ENCODE data around the gene KLHL26. TPM values are rescaled to one million over a fixed set of nuclear protein-coding genes. Genes with fewer than 3 reads are reported as not detected.

The KLHL26 gene
- total and polyA plus RNA-seq, 9 of the 15 experiments (the other 6 are each of a cell fraction or from before 2014, with no cell fraction given): 0.13 to 13.3 (median 1.4) TPM

DNA sequence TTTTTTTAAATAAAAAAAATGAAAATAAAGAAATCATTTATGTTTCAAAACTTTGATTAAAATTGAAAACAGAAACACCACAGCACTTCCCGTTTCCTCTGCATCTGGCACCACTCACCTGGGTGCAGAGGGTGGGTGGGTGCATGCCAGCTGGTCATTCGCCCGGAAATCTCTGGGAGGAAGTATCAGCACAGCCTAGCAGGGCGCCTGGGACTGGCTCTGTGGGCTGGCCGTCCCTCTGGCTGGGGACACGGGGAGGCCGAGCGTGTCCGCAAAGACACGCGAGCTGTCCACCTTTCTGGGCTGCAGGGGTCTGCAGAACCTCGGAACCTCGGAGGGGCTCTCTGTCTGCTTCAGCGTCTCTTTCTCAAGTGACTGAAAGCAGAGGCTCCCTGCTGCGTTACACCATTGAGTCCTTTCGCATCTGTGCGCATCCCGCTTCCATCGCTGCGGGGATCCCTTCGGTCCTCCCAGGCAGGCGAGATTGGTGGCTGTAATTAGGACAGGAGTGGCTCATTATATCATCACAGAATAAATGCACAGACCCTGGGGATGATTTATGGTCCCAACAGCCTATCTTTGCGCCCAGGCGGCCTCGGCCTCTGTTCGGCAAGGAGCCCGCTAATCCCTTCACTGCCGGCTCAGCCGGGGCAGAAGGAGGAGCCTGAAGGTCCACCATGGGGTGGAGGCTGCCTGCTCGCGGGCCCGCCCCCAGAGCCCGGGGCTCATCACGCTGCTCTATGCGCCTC, 63.8 kb downstream of the KLHL26 start (continued):
- TF ChIP-seq, protein P1, sequence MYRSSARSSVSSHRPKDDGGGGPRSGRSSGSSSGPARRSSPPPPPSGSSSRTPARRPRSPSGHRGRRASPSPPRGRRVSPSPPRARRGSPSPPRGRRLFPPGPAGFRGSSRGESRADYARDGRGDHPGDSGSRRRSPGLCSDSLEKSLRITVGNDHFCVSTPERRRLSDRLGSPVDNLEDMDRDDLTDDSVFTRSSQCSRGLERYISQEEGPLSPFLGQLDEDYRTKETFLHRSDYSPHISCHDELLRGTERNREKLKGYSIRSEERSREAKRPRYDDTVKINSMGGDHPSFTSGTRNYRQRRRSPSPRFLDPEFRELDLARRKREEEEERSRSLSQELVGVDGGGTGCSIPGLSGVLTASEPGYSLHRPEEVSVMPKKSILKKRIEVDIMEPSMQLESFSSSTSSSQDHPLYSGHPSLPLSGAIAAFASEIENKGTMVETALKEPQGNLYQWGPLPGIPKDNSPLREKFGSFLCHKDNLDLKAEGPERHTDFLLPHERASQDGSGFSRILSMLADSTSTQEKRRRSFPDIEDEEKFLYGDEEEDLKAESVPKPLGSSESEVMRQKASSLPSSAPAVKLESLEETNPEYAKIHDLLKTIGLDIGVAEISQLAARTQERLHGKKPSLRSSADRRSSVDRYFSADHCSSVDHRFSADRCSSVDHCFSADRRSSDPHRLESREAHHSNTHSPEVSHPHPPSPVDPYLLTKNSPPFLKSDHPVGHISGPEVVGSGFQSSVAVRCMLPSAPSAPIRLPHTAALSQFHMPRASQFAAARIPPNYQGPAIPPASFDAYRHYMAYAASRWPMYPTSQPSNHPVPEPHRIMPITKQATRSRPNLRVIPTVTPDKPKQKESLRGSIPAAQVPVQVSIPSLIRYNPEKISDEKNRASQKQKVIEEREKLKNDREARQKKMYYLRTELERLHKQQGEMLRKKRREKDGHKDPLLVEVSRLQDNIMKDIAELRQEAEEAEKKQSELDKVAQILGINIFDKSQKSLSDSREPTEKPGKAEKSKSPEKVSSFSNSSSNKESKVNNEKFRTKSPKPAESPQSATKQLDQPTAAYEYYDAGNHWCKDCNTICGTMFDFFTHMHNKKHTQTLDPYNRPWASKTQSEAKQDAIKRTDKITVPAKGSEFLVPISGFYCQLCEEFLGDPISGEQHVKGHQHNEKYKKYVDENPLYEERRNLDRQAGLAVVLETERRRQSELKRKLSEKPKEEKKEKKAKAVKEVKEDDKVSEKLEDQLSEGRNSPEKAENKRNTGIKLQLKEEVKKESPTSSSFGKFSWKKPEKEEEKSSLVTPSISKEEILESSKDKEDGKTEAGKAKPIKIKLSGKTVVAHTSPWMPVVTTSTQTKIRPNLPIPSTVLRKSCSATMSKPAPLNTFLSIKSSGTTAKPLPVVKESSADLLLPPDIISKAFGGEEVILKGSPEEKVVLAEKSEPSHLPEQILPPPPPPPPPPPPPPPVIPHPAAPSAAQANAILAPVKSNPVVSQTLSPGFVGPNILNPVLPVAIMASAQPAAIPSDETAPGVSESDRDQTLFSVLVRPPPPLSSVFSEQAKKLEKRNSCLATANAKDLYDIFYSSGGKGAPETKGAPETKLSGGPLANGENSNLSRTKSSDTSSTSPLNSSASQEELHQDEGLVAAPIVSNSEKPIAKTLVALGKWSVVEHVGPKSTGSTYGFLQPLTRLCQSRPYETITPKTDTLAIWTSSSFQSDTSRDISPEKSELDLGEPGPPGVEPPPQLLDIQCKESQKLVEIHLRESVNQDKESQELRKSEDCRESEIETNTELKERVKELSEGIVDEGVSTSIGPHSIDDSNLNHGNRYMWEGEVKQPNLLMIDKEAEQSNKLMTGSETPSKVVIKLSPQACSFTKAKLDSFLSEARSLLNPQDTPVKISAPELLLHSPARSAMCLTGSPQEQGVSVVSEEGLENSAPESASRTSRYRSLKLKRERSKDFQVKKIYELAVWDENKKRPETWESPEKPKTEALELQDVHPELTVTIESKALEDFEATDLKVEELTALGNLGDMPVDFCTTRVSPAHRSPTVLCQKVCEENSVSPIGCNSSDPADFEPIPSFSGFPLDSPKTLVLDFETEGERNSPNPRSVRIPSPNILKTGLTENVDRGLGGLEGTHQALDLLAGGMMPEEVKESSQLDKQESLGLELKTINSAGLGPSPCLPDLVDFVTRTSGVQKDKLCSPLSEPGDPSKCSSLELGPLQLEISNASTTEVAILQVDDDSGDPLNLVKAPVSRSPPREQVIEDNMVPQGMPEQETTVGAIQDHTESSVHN (IDR thresholded peaks at IDR 0.05; ENCODE audit: borderline replicate concordance in 1 of 2, low read depth in 1 of 2): no peak
- TF ChIP-seq ZNF75A (CRISPR knock-in tag; IDR thresholded peaks at IDR 0.05) (no peak), NFYB (IDR thresholded peaks at IDR 0.05; ENCODE audit: extremely low read depth, insufficient read length) (peak; percentile 43), ZNF561 (CRISPR knock-in tag; conservative IDR thresholded peaks at IDR 0.05) (no peak), ZNF511 (CRISPR knock-in tag; IDR thresholded peaks at IDR 0.05) (no peak; the same call in 1 of the 2 replicates), POLR2G (IDR thresholded peaks at IDR 0.05; ENCODE audit: low read depth, low read length) (no peak), ATF7 (IDR thresholded peaks at IDR 0.05) (peak; percentile 56; the same call in 1 of the 2 replicates), RHOXF2B (CRISPR knock-in tag; conservative IDR thresholded peaks at IDR 0.05) (no peak), SREBF2 (CRISPR knock-in tag; IDR thresholded peaks at IDR 0.05) (no peak), RUNX1 (IDR thresholded peaks at IDR 0.05; ENCODE audit: low read depth) (no peak), PCBP2 (IDR thresholded peaks at IDR 0.05; ENCODE audit: low read depth, low read length, poor library complexity, severe bottlenecking) (no peak), ZNF311 (CRISPR knock-in tag; IDR thresholded peaks at IDR 0.05) (no peak)
- TF ChIP-seq, protein P2, sequence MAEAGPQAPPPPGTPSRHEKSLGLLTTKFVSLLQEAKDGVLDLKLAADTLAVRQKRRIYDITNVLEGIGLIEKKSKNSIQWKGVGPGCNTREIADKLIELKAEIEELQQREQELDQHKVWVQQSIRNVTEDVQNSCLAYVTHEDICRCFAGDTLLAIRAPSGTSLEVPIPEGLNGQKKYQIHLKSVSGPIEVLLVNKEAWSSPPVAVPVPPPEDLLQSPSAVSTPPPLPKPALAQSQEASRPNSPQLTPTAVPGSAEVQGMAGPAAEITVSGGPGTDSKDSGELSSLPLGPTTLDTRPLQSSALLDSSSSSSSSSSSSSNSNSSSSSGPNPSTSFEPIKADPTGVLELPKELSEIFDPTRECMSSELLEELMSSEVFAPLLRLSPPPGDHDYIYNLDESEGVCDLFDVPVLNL (CRISPR knock-in tag; IDR thresholded peaks at IDR 0.05; ENCODE audit: low read depth): no peak
- TF ChIP-seq, protein P3, sequence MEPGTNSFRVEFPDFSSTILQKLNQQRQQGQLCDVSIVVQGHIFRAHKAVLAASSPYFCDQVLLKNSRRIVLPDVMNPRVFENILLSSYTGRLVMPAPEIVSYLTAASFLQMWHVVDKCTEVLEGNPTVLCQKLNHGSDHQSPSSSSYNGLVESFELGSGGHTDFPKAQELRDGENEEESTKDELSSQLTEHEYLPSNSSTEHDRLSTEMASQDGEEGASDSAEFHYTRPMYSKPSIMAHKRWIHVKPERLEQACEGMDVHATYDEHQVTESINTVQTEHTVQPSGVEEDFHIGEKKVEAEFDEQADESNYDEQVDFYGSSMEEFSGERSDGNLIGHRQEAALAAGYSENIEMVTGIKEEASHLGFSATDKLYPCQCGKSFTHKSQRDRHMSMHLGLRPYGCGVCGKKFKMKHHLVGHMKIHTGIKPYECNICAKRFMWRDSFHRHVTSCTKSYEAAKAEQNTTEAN (CRISPR knock-in tag; IDR thresholded peaks at IDR 0.05): no peak
- TF ChIP-seq, protein P4, sequence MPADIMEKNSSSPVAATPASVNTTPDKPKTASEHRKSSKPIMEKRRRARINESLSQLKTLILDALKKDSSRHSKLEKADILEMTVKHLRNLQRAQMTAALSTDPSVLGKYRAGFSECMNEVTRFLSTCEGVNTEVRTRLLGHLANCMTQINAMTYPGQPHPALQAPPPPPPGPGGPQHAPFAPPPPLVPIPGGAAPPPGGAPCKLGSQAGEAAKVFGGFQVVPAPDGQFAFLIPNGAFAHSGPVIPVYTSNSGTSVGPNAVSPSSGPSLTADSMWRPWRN (IDR thresholded peaks at IDR 0.05; ENCODE audit: low read depth): peak; percentile 72
